HEK293 (cell line): ENCODE measurements around the gene YARS2.

Experiments
- CTCF ChIA-PET: fragments of 350-600 bp; formaldehyde crosslinking; extraction: SDS; loops from one replicate; lab custom pipeline; 2021; ENCODE audit warnings: antibody characterized with exemption; lab: Yijun Ruan, JAX
- POLR2A ChIA-PET: fragments of 300-600 bp; formaldehyde crosslinking; extraction: SDS; loops from one replicate; lab custom pipeline; 2020; ENCODE audit warnings: antibody characterized with exemption, inconsistent platforms; lab: Yijun Ruan, JAX
- H3K27ac ChIP-seq: fragments of 200-500 bp; sonication (Bioruptor generic); 2 replicates; pipeline ENCODE4 v1.5.1; 2014; ENCODE audit warnings: low read depth, low read length, control low read depth, inconsistent platforms; ENCODE audit errors: extremely low read depth
- H3K36me3 ChIP-seq, 2 experiments: fragments of 200-500 bp in 1 of 2; sonication (Bioruptor generic) in 1 of 2; 1 replicate in 1 of 2; 2 replicates in 1 of 2; pipeline ENCODE4 v1.5.1; 2014 to 2017; ENCODE audit warnings: inconsistent platforms in 2 of 2, low read length in 2 of 2; ENCODE audit not compliant: control insufficient read depth in 2 of 2, insufficient read depth in 1 of 2
- H3K4me1 ChIP-seq: fragments of 200-500 bp; sonication (Bioruptor generic); 2 replicates; pipeline ENCODE4 v1.5.1; 2014; ENCODE audit warnings: mild to moderate bottlenecking, low read length, inconsistent platforms; ENCODE audit not compliant: control insufficient read depth, insufficient read depth
- H3K4me3 ChIP-seq: 2 replicates; pipeline ENCODE4 v1.5.1; 2011; ENCODE audit warnings: low read depth, mild to moderate bottlenecking, control low read depth, low read length, moderate library complexity
- H3K9me3 ChIP-seq: fragments of 200-500 bp; sonication (Bioruptor generic); 2 replicates; pipeline ENCODE4 v1.5.1; 2014; ENCODE audit warnings: low read depth, low read length, inconsistent platforms; ENCODE audit not compliant: control insufficient read depth, insufficient read depth
- ELK4 ChIP-seq: IDR thresholded peaks from 2 replicates; pipeline ENCODE4 v1.6.1; 2011; ENCODE audit warnings: mild to moderate bottlenecking, low read depth, low read length, borderline replicate concordance
- GLI2 ChIP-seq: fragments of 450-650 bp; formaldehyde crosslinking; IDR thresholded peaks from 2 replicates; pipeline ENCODE4; 2017; ENCODE audit warnings: missing biosample characterization, missing genetic modification characterization, low read depth, borderline replicate concordance
- PRDM6 ChIP-seq: fragments of 450-650 bp; formaldehyde crosslinking; IDR thresholded peaks from 2 replicates; pipeline ENCODE4 v1.5.1; 2017; ENCODE audit warnings: missing biosample characterization, missing genetic modification characterization
- REST ChIP-seq: fragments of 450-650 bp; formaldehyde crosslinking; IDR thresholded peaks from 2 replicates; pipeline ENCODE4 v1.5.1; 2016; ENCODE audit warnings: missing biosample characterization, missing genetic modification characterization
- SCRT1 ChIP-seq: fragments of 450-650 bp; formaldehyde crosslinking; IDR thresholded peaks from 2 replicates; pipeline ENCODE4 v1.5.1; 2016; ENCODE audit warnings: missing biosample characterization, missing genetic modification characterization, borderline replicate concordance
- SETDB1 ChIP-seq: IDR thresholded peaks from one replicate; pipeline ENCODE4 v1.6.1; 2017; ENCODE audit warnings: mild to moderate bottlenecking, low read length, moderate library complexity, mixed read lengths; ENCODE audit not compliant: insufficient read length
- WT1 ChIP-seq: fragments of 450-650 bp; formaldehyde crosslinking; IDR thresholded peaks from 2 replicates; pipeline ENCODE4 v1.5.1; 2016; ENCODE audit warnings: missing biosample characterization, missing genetic modification characterization
- ZBTB17 ChIP-seq: fragments of 450-650 bp; formaldehyde crosslinking; IDR thresholded peaks from 2 replicates; pipeline ENCODE4 v1.5.1; 2016; ENCODE audit warnings: missing biosample characterization, missing genetic modification characterization
- ZBTB48 ChIP-seq: fragments of 450-650 bp; formaldehyde crosslinking; IDR thresholded peaks from 2 replicates; pipeline ENCODE4 v1.5.1; 2016; ENCODE audit warnings: missing biosample characterization, missing genetic modification characterization
- ZFP3 ChIP-seq: fragments of 450-650 bp; formaldehyde crosslinking; IDR thresholded peaks from 2 replicates; pipeline ENCODE4 v1.5.1; 2016; ENCODE audit warnings: low read depth, missing biosample characterization, missing genetic modification characterization
- ZNF121 ChIP-seq: fragments of 450-650 bp; formaldehyde crosslinking; IDR thresholded peaks from 2 replicates; pipeline ENCODE4 v1.5.1; 2016; ENCODE audit warnings: missing biosample characterization, missing genetic modification characterization
- ZNF221 ChIP-seq: fragments of 450-650 bp; formaldehyde crosslinking; IDR thresholded peaks from 2 replicates; pipeline ENCODE4 v1.5.1; 2017; ENCODE audit warnings: missing biosample characterization, missing genetic modification characterization, borderline replicate concordance
- ZNF302 ChIP-seq: fragments of 450-650 bp; formaldehyde crosslinking; IDR thresholded peaks from 2 replicates; pipeline ENCODE4 v1.5.1; 2016; ENCODE audit warnings: missing biosample characterization, missing genetic modification characterization, low read depth
- ZNF473 ChIP-seq: fragments of 450-650 bp; formaldehyde crosslinking; IDR thresholded peaks from 2 replicates; pipeline ENCODE4 v1.5.1; 2017; ENCODE audit warnings: missing biosample characterization, missing genetic modification characterization
- ZNF580 ChIP-seq: fragments of 450-650 bp; formaldehyde crosslinking; IDR thresholded peaks from 2 replicates; pipeline ENCODE4 v1.5.1; 2016; ENCODE audit warnings: missing biosample characterization, missing genetic modification characterization
- ZNF621 ChIP-seq: fragments of 450-650 bp; formaldehyde crosslinking; IDR thresholded peaks from 2 replicates; pipeline ENCODE4 v1.5.1; 2017; ENCODE audit warnings: missing biosample characterization, missing genetic modification characterization
- ZNF768 ChIP-seq: fragments of 450-650 bp; formaldehyde crosslinking; IDR thresholded peaks from 2 replicates; pipeline ENCODE4 v1.5.1; 2018; ENCODE audit warnings: missing biosample characterization, mild to moderate bottlenecking, missing genetic modification characterization
- ZNF777 ChIP-seq: fragments of 450-650 bp; formaldehyde crosslinking; IDR thresholded peaks from 2 replicates; pipeline ENCODE4 v1.5.1; 2017; ENCODE audit warnings: missing biosample characterization, missing genetic modification characterization, borderline replicate concordance
- ZNF785 ChIP-seq: fragments of 450-650 bp; formaldehyde crosslinking; IDR thresholded peaks from 2 replicates; pipeline ENCODE4 v1.5.1; 2016; ENCODE audit warnings: missing biosample characterization, missing genetic modification characterization
- ZSCAN16 ChIP-seq: fragments of 450-650 bp; formaldehyde crosslinking; IDR thresholded peaks from 2 replicates; pipeline ENCODE4 v1.5.1; 2016; ENCODE audit warnings: missing biosample characterization, missing genetic modification characterization
- ZSCAN5A ChIP-seq: fragments of 450-650 bp; formaldehyde crosslinking; IDR thresholded peaks from 2 replicates; pipeline ENCODE4 v1.5.1; 2016; ENCODE audit warnings: missing biosample characterization, missing genetic modification characterization

Gene YARS2

GRCh38 chr12:32734952-32735351 is 20.7 kb downstream of the YARS2 start:
- no peak overlapping the region for H3K4me3 ChIP-seq
- no peaks in the 10 kb centered on the region for H3K4me1 ChIP-seq
- CTCF ChIA-PET, result interaction anchor here (1.0 kb wide), 1 partner anchor 11 kb away, joined by 3 read pairs; no protein-coding TSS in a partner anchor
- TF ChIP-seq PRDM6 (tag by site-specific recombination), result peak; percentile 63; the same call in 1 of the 2 replicates
- TF ChIP-seq ZSCAN16 (tag by site-specific recombination), result no peak
- TF ChIP-seq ZFP3 (tag by site-specific recombination), result no peak
- no peak for TF ChIP-seq ZNF221 (tag by site-specific recombination)
- TF ChIP-seq ZNF302, result no peak
- TF ChIP-seq, all 188 proteins: peak for 1
- Histone ChIP-seq H3K27ac (no peak overlapping the region), H3K36me3 (peaks cover 49 to 78% of the 10 kb centered on the region in 2 experiments), H3K9me3 (no peaks in the 10 kb centered on the region)
- POLR2A ChIA-PET, result interaction anchor here (2.0 kb wide), 1 partner anchor 21 kb away, joined by 4 read pairs; the partner anchor contains the start of gene YARS2

GRCh38 chr12:32727237-32727636 is 28.5 kb downstream of the YARS2 start:
- CTCF ChIA-PET, result no interaction called here
- no peak for TF ChIP-seq ZNF121 (tag by site-specific recombination)
- no peak for TF ChIP-seq SETDB1
- no peak for TF ChIP-seq ZBTB17 (tag by site-specific recombination)
- TF ChIP-seq ZNF473 (tag by site-specific recombination), result no peak
- TF ChIP-seq GLI2 (tag by site-specific recombination), result no peak
- no peak for TF ChIP-seq ZBTB48
- TF ChIP-seq ELK4, result no peak
- TF ChIP-seq WT1 (tag by site-specific recombination), result no peak
- TF ChIP-seq ZSCAN5A (tag by site-specific recombination), result no peak
- no peak for TF ChIP-seq ZNF768 (tag by site-specific recombination)
- TF ChIP-seq SCRT1 (tag by site-specific recombination), result no peak
- no peak for TF ChIP-seq REST
- no peak for TF ChIP-seq ZNF777 (tag by site-specific recombination)
- no peak for TF ChIP-seq ZNF580 (tag by site-specific recombination)
- no peak for TF ChIP-seq ZNF621 (tag by site-specific recombination)
- TF ChIP-seq ZNF785 (tag by site-specific recombination), result no peak
- Histone ChIP-seq H3K27ac (no peak overlapping the region), H3K4me1 (no peaks in the 10 kb centered on the region), H3K36me3 (peaks cover 40 to 65% of the 10 kb centered on the region in 2 experiments), H3K4me3 (no peak overlapping the region), H3K9me3 (no peaks in the 10 kb centered on the region)
- POLR2A ChIA-PET, result no interaction called here
